DND-41 (cell line): Measurements from ENCODE around the gene SCRN1.

Experiments used
- ATAC-seq: fragments of 200-7000 bp; cut with Tn5 transposase; 3 replicates; pipeline ENCODE4 v1.9.1; 2021; ENCODE audit warnings: low read depth; ENCODE audit not compliant: insufficient read depth
- DNase-seq: peaks from one replicate; pipeline ENCODE4 v3.0.0-alpha.2; 2020
- H2AFZ ChIP-seq: 2 replicates; pipeline ENCODE4 v1.6.0; 2012; ENCODE audit warnings: low read depth, low read length
- H3K27ac ChIP-seq: 2 replicates; pipeline ENCODE4 v1.5.1; 2012; ENCODE audit warnings: low read length, inconsistent platforms
- H3K27me3 ChIP-seq: fragments of 200-600 bp; sonication (generic); 2 replicates; pipeline ENCODE4 v1.6.0; 2012; ENCODE audit warnings: low read length, mild to moderate bottlenecking, inconsistent platforms; ENCODE audit not compliant: insufficient read depth, poor library complexity
- H3K36me3 ChIP-seq: 2 replicates; pipeline ENCODE4 v1.5.1; 2012; ENCODE audit warnings: low read length, inconsistent platforms; ENCODE audit not compliant: insufficient read depth
- H3K4me1 ChIP-seq: 2 replicates; pipeline ENCODE4 v1.5.1; 2012; ENCODE audit warnings: mild to moderate bottlenecking, low read length; ENCODE audit not compliant: insufficient read depth
- H3K4me2 ChIP-seq: 2 replicates; pipeline ENCODE4 v1.6.0; 2012; ENCODE audit warnings: mild to moderate bottlenecking, moderate library complexity, low read length, inconsistent platforms; ENCODE audit not compliant: insufficient read depth
- H3K4me3 ChIP-seq, 2 experiments: fragments of 200-600 bp in 1 of 2; shearing (Covaris generic) in 1 of 2; 2 replicates each; pipeline ENCODE4 v1.5.1; 2012 to 2016; ENCODE audit warnings: inconsistent platforms in 2 of 2, low read length in 2 of 2, mild to moderate bottlenecking in 2 of 2, low read depth in 1 of 2, moderate library complexity in 1 of 2
- H3K79me2 ChIP-seq: 2 replicates; pipeline ENCODE4 v1.6.0; 2012; ENCODE audit warnings: low read length, inconsistent platforms; ENCODE audit not compliant: insufficient read depth
- H3K9ac ChIP-seq: 2 replicates; pipeline ENCODE4 v1.6.0; 2012; ENCODE audit warnings: low read depth, mild to moderate bottlenecking, inconsistent platforms, low read length, moderate library complexity
- H3K9me3 ChIP-seq: 2 replicates; pipeline ENCODE4 v1.5.1; 2012; ENCODE audit warnings: low read length, moderate library complexity, mild to moderate bottlenecking, inconsistent platforms; ENCODE audit not compliant: insufficient read depth, severe bottlenecking
- H4K20me1 ChIP-seq: 2 replicates; pipeline ENCODE4 v1.6.0; 2012; ENCODE audit warnings: low read length; ENCODE audit not compliant: insufficient read depth
- EZH2 ChIP-seq: IDR thresholded peaks from 3 replicates; pipeline ENCODE4 v1.6.1; 2012; ENCODE audit warnings: borderline replicate concordance, low read depth, mild to moderate bottlenecking, moderate library complexity, low read length, inconsistent platforms; ENCODE audit not compliant: severe bottlenecking
- TF ChIP-seq, protein P1 (sequence below): IDR thresholded peaks from 2 replicates; pipeline ENCODE4 v1.5.1; 2012; ENCODE audit warnings: borderline replicate concordance, low read length, moderate library complexity, mild to moderate bottlenecking; ENCODE audit not compliant: poor library complexity, severe bottlenecking; ENCODE audit errors: extremely low read depth

Gene SCRN1

GRCh38 chr7:29914180-29914579, 75.4 kb downstream of the SCRN1 start:
- Histone ChIP-seq H3K27ac (no peak overlapping the region), H3K36me3 (no peaks in the 10 kb centered on the region), H3K9ac (no peak overlapping the region), H4K20me1 (no peaks in the 10 kb centered on the region), H3K27me3 (no peaks in the 10 kb centered on the region), H3K4me3 (no peak overlapping the region), H3K9me3 (no peaks in the 10 kb centered on the region), H3K4me1 (no peaks in the 10 kb centered on the region), H3K79me2 (no peaks in the 10 kb centered on the region), H3K4me2 (no peak overlapping the region), H2AFZ (no peak overlapping the region)
- ATAC-seq (no peak), DNase-seq (no peak)
- TF ChIP-seq, protein P1, sequence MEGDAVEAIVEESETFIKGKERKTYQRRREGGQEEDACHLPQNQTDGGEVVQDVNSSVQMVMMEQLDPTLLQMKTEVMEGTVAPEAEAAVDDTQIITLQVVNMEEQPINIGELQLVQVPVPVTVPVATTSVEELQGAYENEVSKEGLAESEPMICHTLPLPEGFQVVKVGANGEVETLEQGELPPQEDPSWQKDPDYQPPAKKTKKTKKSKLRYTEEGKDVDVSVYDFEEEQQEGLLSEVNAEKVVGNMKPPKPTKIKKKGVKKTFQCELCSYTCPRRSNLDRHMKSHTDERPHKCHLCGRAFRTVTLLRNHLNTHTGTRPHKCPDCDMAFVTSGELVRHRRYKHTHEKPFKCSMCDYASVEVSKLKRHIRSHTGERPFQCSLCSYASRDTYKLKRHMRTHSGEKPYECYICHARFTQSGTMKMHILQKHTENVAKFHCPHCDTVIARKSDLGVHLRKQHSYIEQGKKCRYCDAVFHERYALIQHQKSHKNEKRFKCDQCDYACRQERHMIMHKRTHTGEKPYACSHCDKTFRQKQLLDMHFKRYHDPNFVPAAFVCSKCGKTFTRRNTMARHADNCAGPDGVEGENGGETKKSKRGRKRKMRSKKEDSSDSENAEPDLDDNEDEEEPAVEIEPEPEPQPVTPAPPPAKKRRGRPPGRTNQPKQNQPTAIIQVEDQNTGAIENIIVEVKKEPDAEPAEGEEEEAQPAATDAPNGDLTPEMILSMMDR = no peak
- no peak for TF ChIP-seq EZH2

DNA sequence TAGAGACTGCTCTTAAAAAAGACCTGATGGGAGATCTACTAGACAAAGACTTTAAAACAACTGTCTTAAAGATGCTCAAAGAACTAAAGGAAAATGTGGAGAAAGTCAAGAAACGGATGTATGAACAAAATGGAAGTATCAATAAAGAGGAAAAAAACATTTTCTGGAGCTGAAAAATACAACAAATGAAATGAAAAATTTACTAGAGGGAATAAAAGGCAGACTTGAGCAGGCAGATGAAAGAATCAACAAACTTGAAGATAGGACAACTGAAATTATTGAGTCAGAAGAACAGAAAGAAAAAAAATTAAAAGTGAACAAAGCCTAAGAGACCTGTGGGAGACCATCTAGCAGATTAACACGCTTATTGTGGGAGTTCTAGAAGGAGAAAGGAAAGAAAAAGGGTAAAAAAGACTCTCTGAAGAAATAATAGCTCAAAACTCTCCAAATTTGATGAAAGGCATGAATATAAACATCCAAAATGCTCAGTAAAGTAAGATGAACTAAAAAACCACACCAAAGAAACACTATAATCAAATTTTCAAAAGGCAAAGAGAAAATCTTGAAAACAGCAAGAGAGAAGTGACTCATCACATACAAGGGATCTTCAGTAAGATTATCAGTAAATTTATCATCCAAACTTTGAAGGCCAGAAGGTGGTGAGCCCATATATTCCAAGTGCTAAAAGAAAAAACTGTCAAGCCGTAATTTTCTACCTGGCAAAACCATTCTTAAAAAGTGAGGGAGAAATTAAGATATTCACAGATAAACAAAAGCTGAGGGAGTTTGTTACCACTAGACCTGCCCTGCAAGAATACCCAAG, 83.2 kb downstream of the SCRN1 start:
- H3K79me2 ChIP-seq = no peaks in the 10 kb centered on the region
- H3K9me3 ChIP-seq = peaks cover 11% of the 10 kb centered on the region
- no peak overlapping the region for H2AFZ ChIP-seq
- no peaks in the 10 kb centered on the region for H3K36me3 ChIP-seq
- ATAC-seq (no peak), DNase-seq (no peak)
- no peaks in the 10 kb centered on the region for H3K4me1 ChIP-seq
- H3K27ac ChIP-seq = no peak overlapping the region
- H4K20me1 ChIP-seq = no peaks in the 10 kb centered on the region
- no peak overlapping the region for H3K4me3 ChIP-seq
- no peak overlapping the region for H3K4me2 ChIP-seq
- TF ChIP-seq EZH2 = no peak
- TF ChIP-seq, protein P1 = no peak
- no peak overlapping the region for H3K9ac ChIP-seq
- H3K27me3 ChIP-seq = no peaks in the 10 kb centered on the region

DNA sequence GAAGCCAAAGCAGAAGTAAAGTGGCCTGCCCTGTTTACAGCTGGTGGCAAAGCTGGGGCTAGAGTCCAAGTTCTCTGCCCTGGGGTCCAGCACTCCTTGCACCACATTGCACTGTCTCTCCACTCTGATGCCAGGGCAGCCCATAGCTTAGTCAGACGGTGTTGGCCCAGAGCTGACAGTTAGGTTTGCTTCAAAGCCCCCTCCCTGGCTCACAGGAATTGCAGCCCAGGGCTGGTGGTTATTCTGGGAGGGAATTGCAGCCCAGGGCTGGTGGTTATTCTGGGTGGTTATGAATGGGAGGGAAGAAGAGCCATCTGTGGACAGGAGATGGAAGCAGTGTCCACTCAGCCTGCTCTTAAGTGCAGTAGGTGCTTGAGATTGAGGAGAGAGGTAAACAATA, 88.9 kb downstream of the SCRN1 start:
- Histone ChIP-seq H3K79me2 (no peaks in the 10 kb centered on the region), H3K27me3 (peaks cover 6% of the 10 kb centered on the region), H3K9me3 (peaks cover under 1% of the 10 kb centered on the region), H3K9ac (no peak overlapping the region), H4K20me1 (no peaks in the 10 kb centered on the region), H3K27ac (no peak overlapping the region), H3K36me3 (no peaks in the 10 kb centered on the region), H3K4me1 (no peaks in the 10 kb centered on the region), H3K4me3 (no peak overlapping the region), H2AFZ (no peak overlapping the region), H3K4me2 (no peak overlapping the region)
- ATAC-seq (no peak), DNase-seq (no peak)
- no peak for TF ChIP-seq EZH2
- TF ChIP-seq, protein P1 = no peak
